Neuronal stem cell (in vitro differentiated cells): ENCODE results near the gene CERS2.

Source experiments
- DNase-seq: peaks from one replicate; pipeline ENCODE4 v3.0.0-alpha.2; 2013; ENCODE audit warnings: low spot score
- H2AFZ ChIP-seq: one replicate; pipeline ENCODE4 v1.6.1; 2013; ENCODE audit warnings: mild to moderate bottlenecking, low read length, inconsistent platforms
- H2AK5ac ChIP-seq: 2 replicates; pipeline ENCODE4 v1.6.1; 2013; ENCODE audit warnings: low read depth, mild to moderate bottlenecking, inconsistent platforms, low read length, moderate library complexity, mixed read lengths
- H2BK120ac ChIP-seq: 2 replicates; pipeline ENCODE4 v1.6.1; 2013; ENCODE audit warnings: low read depth, mild to moderate bottlenecking, inconsistent platforms, low read length, moderate library complexity, mixed read lengths
- H2BK12ac ChIP-seq: one replicate; pipeline ENCODE4 v1.6.1; 2013; ENCODE audit warnings: low read length, inconsistent platforms
- H2BK15ac ChIP-seq: 2 replicates; pipeline ENCODE4 v1.6.1; 2013; ENCODE audit warnings: mild to moderate bottlenecking, low read length, inconsistent platforms, mixed read lengths
- H2BK5ac ChIP-seq: one replicate; pipeline ENCODE4 v1.6.1; 2013; ENCODE audit warnings: inconsistent platforms, mild to moderate bottlenecking, low read length, moderate library complexity
- H3K14ac ChIP-seq: one replicate; pipeline ENCODE4 v1.6.1; 2013; ENCODE audit warnings: low read length, inconsistent platforms
- H3K18ac ChIP-seq: 2 replicates; pipeline ENCODE4 v1.6.1; 2013; ENCODE audit warnings: low read length, inconsistent platforms
- H3K23ac ChIP-seq: 2 replicates; pipeline ENCODE4 v1.6.1; 2013; ENCODE audit warnings: low read depth, mild to moderate bottlenecking, mixed read lengths, low read length, inconsistent platforms; ENCODE audit not compliant: poor library complexity
- H3K27ac ChIP-seq: replicated peaks from 3 replicates; pipeline ENCODE4 v1.5.1; 2013; ENCODE audit warnings: low read length, inconsistent platforms
- H3K27me3 ChIP-seq, 3 experiments: 2 replicates each; pipeline ENCODE4 v1.6.1; 2013; ENCODE audit warnings: low read length in 3 of 3, mild to moderate bottlenecking in 2 of 3, inconsistent platforms in 1 of 3, low read depth in 1 of 3, mixed read lengths in 1 of 3, moderate library complexity in 1 of 3; ENCODE audit not compliant: control insufficient read depth in 3 of 3, insufficient read depth in 3 of 3
- H3K36me3 ChIP-seq, 2 donors: replicated peaks in 1 of 2; 2 replicates each; pipeline ENCODE4 v1.6.1; 2013; ENCODE audit warnings: low read length in 2 of 2; ENCODE audit not compliant: control insufficient read depth in 2 of 2, insufficient read depth in 2 of 2
- H3K4ac ChIP-seq: 2 replicates; pipeline ENCODE4 v1.6.1; 2013; ENCODE audit warnings: inconsistent platforms, mild to moderate bottlenecking, low read length, moderate library complexity
- H3K4me1 ChIP-seq, 2 donors: 1 replicate in 1 of 2; 2 replicates in 1 of 2; pipeline ENCODE4 v1.6.1; 2013; ENCODE audit warnings: low read length in 2 of 2, low read depth in 1 of 2; ENCODE audit not compliant: control insufficient read depth in 2 of 2, insufficient read depth in 1 of 2
- H3K4me2 ChIP-seq: one replicate; pipeline ENCODE4 v1.6.1; 2013; ENCODE audit warnings: mild to moderate bottlenecking, low read length, inconsistent platforms; ENCODE audit not compliant: insufficient read depth, poor library complexity, severe bottlenecking
- H3K4me3 ChIP-seq, 2 donors: 2 replicates each; pipeline ENCODE4 v1.5.1; 2013; ENCODE audit warnings: low read length in 2 of 2, mild to moderate bottlenecking in 2 of 2, inconsistent platforms in 1 of 2, moderate library complexity in 1 of 2
- H3K79me1 ChIP-seq: one replicate; pipeline ENCODE4 v1.6.1; 2013; ENCODE audit warnings: low read depth, mild to moderate bottlenecking, inconsistent platforms, low read length, moderate library complexity
- H3K9ac ChIP-seq: one replicate; pipeline ENCODE4 v1.6.1; 2013; ENCODE audit warnings: mild to moderate bottlenecking, low read depth, low read length, inconsistent platforms; ENCODE audit not compliant: poor library complexity
- H3K9me3 ChIP-seq, 2 donors: replicated peaks in 1 of 2; 2 replicates each; pipeline versions ENCODE3 to v1.6.1; 2013; ENCODE audit warnings: low read length in 2 of 2, mild to moderate bottlenecking in 2 of 2, inconsistent platforms in 1 of 2, low read depth in 1 of 2, mixed read lengths in 1 of 2, moderate library complexity in 1 of 2; ENCODE audit not compliant: control insufficient read depth in 2 of 2, insufficient read depth in 1 of 2
- H4K8ac ChIP-seq: one replicate; pipeline ENCODE4 v1.6.1; 2013; ENCODE audit warnings: low read depth, mild to moderate bottlenecking, inconsistent platforms, low read length, moderate library complexity
- H4K91ac ChIP-seq: one replicate; pipeline ENCODE4 v1.6.1; 2013; ENCODE audit warnings: low read length, low read depth, mild to moderate bottlenecking, inconsistent platforms; ENCODE audit not compliant: poor library complexity
- WGBS, 2 donors: extraction: QIAGEN DNeasy Blood & Tissue Kit; methylation state at CpG; one replicate each; pipeline ENCODE4 v1.1.7; 2013; ENCODE audit warnings: missing lambda C conversion rate in 2 of 2, mixed read lengths in 1 of 2; ENCODE audit not compliant: insufficient read length in 2 of 2, insufficient replicate concordance in 1 of 2; ENCODE audit errors: extremely low coverage in 2 of 2; 5-methylcytosine and 5-hydroxymethylcytosine counted together

Gene CERS2

DNA sequence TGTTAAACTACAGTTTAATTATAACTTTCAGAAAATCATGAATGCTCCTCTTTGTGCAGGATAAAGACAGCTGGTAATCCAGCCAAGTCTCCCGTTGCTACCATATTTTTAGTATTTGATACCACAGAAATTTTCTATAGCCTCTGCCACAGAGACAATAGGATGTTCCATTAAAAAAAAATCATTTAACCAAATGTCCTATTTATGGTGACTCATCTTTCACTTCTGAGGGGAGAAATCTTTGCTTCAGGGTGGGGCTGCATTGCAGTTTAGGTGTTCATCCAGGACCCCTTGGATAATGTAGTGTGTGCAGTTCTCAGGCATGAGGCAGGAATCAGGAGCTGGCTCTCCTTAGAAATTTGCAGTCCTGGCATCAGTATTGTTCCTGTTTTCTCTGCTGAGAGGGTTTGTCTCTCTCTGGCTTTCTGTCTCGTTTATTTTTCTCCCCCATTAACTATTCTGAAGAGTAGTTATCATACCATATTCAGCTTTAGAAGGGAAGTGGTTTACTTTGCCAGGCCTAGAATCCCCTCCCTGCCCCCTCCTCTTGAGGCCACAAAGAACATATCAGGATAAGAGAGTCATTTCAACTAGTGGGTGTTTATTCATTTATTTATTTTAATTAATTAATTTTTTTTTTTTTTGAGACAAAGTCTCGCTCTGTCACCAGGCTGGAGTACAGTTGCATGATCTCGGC is 36.7 kb upstream of the CERS2 start:
- DNase-seq: no peak
- Histone ChIP-seq H3K27ac (no peak overlapping the region), H3K4ac (no peak overlapping the region), H4K91ac (no peak overlapping the region), H3K27me3 (no peaks in the 10 kb centered on the region), H2BK120ac (no peak overlapping the region), H3K36me3 (no peaks in the 10 kb centered on the region), H2BK12ac (no peak overlapping the region), H3K4me3 (no peak overlapping the region), H3K4me1 (peaks cover 8 to 11% of the 10 kb centered on the region in 2 donors), H3K4me2 (no peak overlapping the region), H2BK5ac (no peak overlapping the region), H2AK5ac (no peak overlapping the region), H2AFZ (no peak overlapping the region), H2BK15ac (no peak overlapping the region), H3K18ac (no peak overlapping the region), H3K14ac (no peak overlapping the region), H4K8ac (no peak overlapping the region), H3K9ac (no peak overlapping the region), H3K79me1 (peaks cover 4% of the 10 kb centered on the region), H3K9me3 (no peaks in the 10 kb centered on the region), H3K23ac (no peak overlapping the region)
- WGBS, 2 donors: no CpG with 5 or more reads among the region's 4 CpGs

DNA sequence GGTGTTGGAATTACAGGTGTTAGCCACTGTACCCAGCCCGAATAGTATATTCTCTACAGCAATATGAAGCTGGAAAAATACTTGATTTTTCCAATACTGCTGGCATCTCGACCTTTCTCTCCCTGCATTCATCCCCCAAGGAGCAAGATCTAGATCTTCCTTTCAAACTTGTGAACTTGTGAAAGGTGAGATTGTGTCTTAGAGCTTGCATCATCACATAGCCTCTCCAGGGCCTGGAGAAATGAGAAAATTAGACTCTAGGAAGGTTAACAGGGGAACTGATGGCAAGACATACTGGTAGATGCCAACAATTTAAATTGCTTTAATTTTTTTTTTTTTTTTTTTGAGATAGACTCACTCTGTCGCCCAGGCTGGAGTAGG is 35.7 kb upstream of the CERS2 start:
- Histone ChIP-seq H3K9ac (no peak overlapping the region), H3K4me2 (no peak overlapping the region), H3K27ac (no peak overlapping the region), H3K4me1 (peaks cover 12 to 16% of the 10 kb centered on the region in 2 donors), H2BK5ac (no peak overlapping the region), H3K79me1 (peaks cover 4% of the 10 kb centered on the region), H3K18ac (no peak overlapping the region), H3K14ac (no peak overlapping the region), H4K8ac (no peak overlapping the region), H2BK120ac (no peak overlapping the region), H3K4me3 (no peak overlapping the region), H4K91ac (no peak overlapping the region), H3K27me3 (no peaks in the 10 kb centered on the region), H3K23ac (no peak overlapping the region), H2BK15ac (no peak overlapping the region), H2AK5ac (no peak overlapping the region), H2BK12ac (no peak overlapping the region), H3K9me3 (no peaks in the 10 kb centered on the region), H2AFZ (no peak overlapping the region), H3K36me3 (no peaks in the 10 kb centered on the region), H3K4ac (no peak overlapping the region)
- no CpG with 5 or more reads among the region's 3 CpGs for WGBS, 2 donors
- DNase-seq: no peak

DNA sequence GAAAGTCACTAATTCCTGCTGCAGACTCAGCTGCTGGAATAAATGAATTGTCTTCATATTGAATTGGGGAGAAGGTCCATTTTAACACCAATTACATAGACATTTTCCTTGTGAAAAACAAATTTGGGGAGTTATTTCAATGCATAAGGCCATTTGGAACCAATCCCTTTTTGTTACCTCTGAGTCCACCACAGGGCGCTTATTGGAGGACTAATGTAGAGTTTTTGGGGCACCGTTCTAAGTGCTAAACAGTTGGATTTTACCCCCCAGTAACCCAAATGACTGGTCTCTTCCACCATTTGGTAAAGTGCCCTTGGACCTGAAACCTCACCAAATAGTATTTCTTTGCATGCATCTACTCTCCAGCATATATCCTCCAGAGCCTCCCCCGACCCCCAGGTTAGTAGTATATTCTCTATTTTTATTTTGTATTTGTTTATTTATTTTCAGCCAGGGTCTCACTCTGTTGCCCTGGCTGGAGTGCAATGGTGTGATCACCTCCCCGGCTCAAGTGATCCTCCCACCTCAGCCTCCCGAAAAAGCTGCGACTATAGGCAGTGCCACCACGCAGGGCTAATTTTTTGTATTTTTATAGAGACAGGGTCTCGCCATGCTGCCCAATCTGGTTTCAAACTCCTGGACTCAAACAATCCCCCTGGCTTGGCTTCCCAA is 35.2 kb upstream of the CERS2 start:
- DNase-seq: no peak
- Histone ChIP-seq H2BK120ac (no peak overlapping the region), H3K18ac (no peak overlapping the region), H2BK5ac (no peak overlapping the region), H3K4me3 (no peak overlapping the region), H2AK5ac (no peak overlapping the region), H2BK12ac (no peak overlapping the region), H3K4me2 (no peak overlapping the region), H3K23ac (no peak overlapping the region), H3K4me1 (peaks cover 12 to 16% of the 10 kb centered on the region in 2 donors), H3K14ac (no peak overlapping the region), H3K27ac (no peak overlapping the region), H3K36me3 (no peaks in the 10 kb centered on the region), H2AFZ (no peak overlapping the region), H3K4ac (no peak overlapping the region), H4K8ac (no peak overlapping the region), H3K9ac (no peak overlapping the region), H3K27me3 (no peaks in the 10 kb centered on the region), H4K91ac (no peak overlapping the region), H3K79me1 (peaks cover 4% of the 10 kb centered on the region), H3K9me3 (no peaks in the 10 kb centered on the region), H2BK15ac (no peak overlapping the region)
- no CpG with 5 or more reads among the region's 8 CpGs for WGBS, 2 donors

DNA sequence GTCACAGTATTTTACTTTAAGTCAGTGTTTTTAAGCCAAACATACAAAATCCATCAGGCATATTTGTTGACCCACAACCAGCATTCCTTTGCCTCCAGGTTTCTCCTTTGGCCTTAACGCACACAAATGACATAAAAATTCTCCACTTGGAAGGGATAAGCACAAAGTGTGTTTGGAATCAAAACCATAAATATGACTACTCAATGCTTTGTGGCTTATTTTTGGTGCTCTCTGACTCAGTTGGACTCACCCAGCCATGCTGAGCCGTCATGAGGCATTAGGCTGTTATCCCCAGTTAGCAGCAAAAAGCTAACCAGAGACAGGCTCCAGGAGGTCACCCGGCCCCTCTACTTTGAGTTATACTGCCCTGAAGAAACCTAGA is 34.6 kb upstream of the CERS2 start:
- Histone ChIP-seq H2BK15ac (no peak overlapping the region), H3K27ac (no peak overlapping the region), H3K9ac (no peak overlapping the region), H3K4ac (no peak overlapping the region), H3K14ac (no peak overlapping the region), H2AFZ (peak overlapping the region; percentile 92), H3K4me3 (peak overlapping the region; percentile 84 to 90), H4K91ac (no peak overlapping the region), H2AK5ac (no peak overlapping the region), H3K27me3 (no peaks in the 10 kb centered on the region), H3K18ac (no peak overlapping the region), H2BK120ac (no peak overlapping the region), H3K79me1 (peaks cover 4% of the 10 kb centered on the region), H3K4me2 (peak overlapping the region; percentile 77), H3K4me1 (peaks cover 12 to 16% of the 10 kb centered on the region in 2 donors), H3K9me3 (no peaks in the 10 kb centered on the region), H3K36me3 (no peaks in the 10 kb centered on the region), H3K23ac (no peak overlapping the region), H2BK12ac (no peak overlapping the region), H2BK5ac (no peak overlapping the region), H4K8ac (no peak overlapping the region)
- no CpG with 5 or more reads among the region's 3 CpGs for WGBS, 2 donors
- DNase-seq: no peak
